PC-9 (cell line): ENCODE measurements around the gene REV3L.

Experiments used
- CTCF ChIP-seq: fragments of 200-600 bp; sonication (generic); conservative IDR thresholded peaks from 2 replicates; pipeline ENCODE4 v1.6.1; 2017; ENCODE audit warnings: mixed run types, antibody characterized with exemption, mild to moderate bottlenecking, moderate library complexity
- EZH2 ChIP-seq: fragments of 200-600 bp; sonication (generic); IDR thresholded peaks from 2 replicates; pipeline ENCODE4 v1.8.0; 2017; ENCODE audit warnings: antibody characterized with exemption, low read depth

DNA sequence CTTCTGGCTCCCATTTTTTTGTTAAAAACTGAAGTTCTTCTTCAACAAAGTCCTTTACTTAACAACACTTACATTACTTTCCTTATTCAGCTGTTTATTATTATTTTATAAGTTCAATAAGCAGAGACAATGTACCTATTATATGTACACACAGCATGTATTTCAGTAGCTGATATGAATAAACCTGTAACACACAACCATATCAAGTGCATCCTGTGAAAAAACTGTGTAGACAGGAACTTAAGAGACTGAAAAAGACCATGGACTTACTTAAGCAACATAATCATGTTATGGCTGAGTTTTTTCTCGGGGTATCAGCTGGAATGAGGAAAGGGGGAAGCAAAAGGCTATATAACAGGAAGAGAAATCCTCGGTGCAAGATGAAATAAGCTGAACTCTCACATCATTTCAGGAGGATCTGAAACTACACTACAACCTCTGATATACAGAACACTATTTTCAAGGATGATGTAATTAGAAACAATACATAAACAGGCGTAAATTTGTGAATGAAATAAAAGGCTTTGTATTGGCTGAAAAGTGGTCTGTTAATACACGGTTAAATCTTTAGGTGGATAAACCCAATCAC lies 70.9 kb downstream of the REV3L start:
- TF ChIP-seq CTCF, result no peak
- TF ChIP-seq EZH2, result no peak
